Fibroblast of peridontal ligament (primary cell): Measurements from ENCODE around the gene SNTA1.
"Not testable (repeated sequence)": the region's sequence is repeated elsewhere in the genome, so short reads cannot be mapped to it uniquely, and the experiment has no call there.

Experiments
- DNase-seq: peaks from one replicate; pipeline ENCODE4 v3.0.0-alpha.2; 2010; ENCODE audit errors: extremely low read depth

SNTA1 gene

GRCh38 chr20:33393609-33394008 is 50.0 kb downstream of the SNTA1 start:
- DNase-seq = peak; percentile 9

GRCh38 chr20:33391722-33392415 is 51.7 kb downstream of the SNTA1 start:
- peak; percentile 93 for DNase-seq

GRCh38 chr20:33389326-33389725 is 54.2 kb downstream of the SNTA1 start:
- DNase-seq = not testable (repeated sequence)

- no peak for DNase-seq
Measured at GRCh38 chr20:33388268-33388667, 55.3 kb downstream of the SNTA1 start.

- no peak for DNase-seq
Measured at GRCh38 chr20:33387177-33387576, 56.4 kb downstream of the SNTA1 start.

GRCh38 chr20:33386673-33387072 is 56.9 kb downstream of the SNTA1 start:
- no peak for DNase-seq

- DNase-seq = no peak
Measured at GRCh38 chr20:33377366-33377765, 66.2 kb downstream of the SNTA1 start.

GRCh38 chr20:33373735-33374605 is 69.6 kb downstream of the SNTA1 start:
- DNase-seq = peak; percentile 78

- DNase-seq = peak; percentile 45
Measured at GRCh38 chr20:33372993-33373441, 70.5 kb downstream of the SNTA1 start.

- DNase-seq = no peak
Measured at GRCh38 chr20:33370291-33370690, 73.3 kb downstream of the SNTA1 start.

- no peak for DNase-seq
Measured at GRCh38 chr20:33362898-33363297, 80.7 kb downstream of the SNTA1 start.

- no peak for DNase-seq
Measured at GRCh38 chr20:33359399-33360261, 83.9 kb downstream of the SNTA1 start.
